NCI-H1048 (cell line): ENCODE results near the gene SEC14L6.
A peak's percentile ranks its signal among the peaks of the same experiment; 100 is the strongest.
"Not testable (repeated sequence)": the region's sequence is repeated elsewhere in the genome, so short reads cannot be mapped to it uniquely, and the experiment has no call there.

Experiments
- DNase-seq: peaks from one replicate; lab custom pipeline; 2025; lab: John Stamatoyannopoulos, UW

Gene SEC14L6

GRCh38 chr22:30546616-30547015, at the start of gene SEC14L6:
TSS of gene SEC14L6 (minus strand) at chr22:30546741. CDS start at chr22:30546682, 59 bp downstream.
- no peak for DNase-seq

GRCh38 chr22:30596199-30596598, 49.7 kb upstream of the SEC14L6 start:
- no peak for DNase-seq

- not testable (repeated sequence) for DNase-seq
These were observed 45.8 kb upstream of the SEC14L6 start for GRCh38 chr22:30592360-30592713.

GRCh38 chr22:30591588-30592359, 45.2 kb upstream of the SEC14L6 start, which contains the start of gene PES1:
TSS of gene PES1 (minus strand) at chr22:30591910. CDS start at chr22:30591833, 77 bp downstream.
- peak; percentile 93 for DNase-seq

- DNase-seq: no peak
These were observed 44.6 kb upstream of the SEC14L6 start for GRCh38 chr22:30591191-30591587.

- DNase-seq: no peak
These were observed 39.9 kb upstream of the SEC14L6 start for GRCh38 chr22:30586414-30586813.

GRCh38 chr22:30584441-30584840, 37.9 kb upstream of the SEC14L6 start:
- no peak for DNase-seq

- DNase-seq: no peak
These were observed 36.4 kb upstream of the SEC14L6 start for GRCh38 chr22:30582788-30583545.

- no peak for DNase-seq
These were observed 35.5 kb upstream of the SEC14L6 start for GRCh38 chr22:30582051-30582450.

- DNase-seq: no peak
These were observed 34.4 kb upstream of the SEC14L6 start for GRCh38 chr22:30580896-30581295.

GRCh38 chr22:30578481-30578880, 31.9 kb upstream of the SEC14L6 start:
- no peak for DNase-seq

GRCh38 chr22:30575859-30576258, 29.3 kb upstream of the SEC14L6 start:
- DNase-seq: no peak

- no peak for DNase-seq
These were observed 28.6 kb upstream of the SEC14L6 start for GRCh38 chr22:30574997-30575671.

- no peak for DNase-seq
These were observed 27.8 kb upstream of the SEC14L6 start, which contains the start of gene GAL3ST1 for GRCh38 chr22:30574095-30574981. TSS of gene GAL3ST1 (minus strand) at chr22:30574665. CDS start at chr22:30557392, 17,273 bp downstream.

- DNase-seq: no peak
These were observed 27.1 kb upstream of the SEC14L6 start for GRCh38 chr22:30573594-30574094.

GRCh38 chr22:30572840-30573593, 26.5 kb upstream of the SEC14L6 start:
- no peak for DNase-seq

GRCh38 chr22:30572210-30572609, 25.7 kb upstream of the SEC14L6 start:
- no peak for DNase-seq

GRCh38 chr22:30569674-30570202, 23.2 kb upstream of the SEC14L6 start:
- no peak for DNase-seq

- DNase-seq: no peak
These were observed 21.7 kb upstream of the SEC14L6 start for GRCh38 chr22:30568137-30568805.

- DNase-seq: not testable (repeated sequence)
These were observed 20.7 kb upstream of the SEC14L6 start for GRCh38 chr22:30567277-30567676.
